Muscle layer of duodenum (tissue), 2 donors: ENCODE results near the gene MYPOP.
"Not testable (repeated sequence)": the region's sequence is repeated elsewhere in the genome, so short reads cannot be mapped to it uniquely, and the experiment has no call there.

Experiments used
- H3K27ac ChIP-seq: one replicate; pipeline ENCODE4 v1.7.0; 2013; ENCODE audit warnings: mild to moderate bottlenecking, low read length
- H3K27me3 ChIP-seq: one replicate; pipeline ENCODE4 v1.7.0; 2013; ENCODE audit warnings: low read depth, mild to moderate bottlenecking, control low read depth, low read length
- H3K36me3 ChIP-seq, 2 donors: one replicate each; pipeline ENCODE4 v1.7.0; 2013; ENCODE audit warnings: low read length in 2 of 2, control low read depth in 1 of 2, mild to moderate bottlenecking in 1 of 2; ENCODE audit not compliant: insufficient read depth in 2 of 2, control insufficient read depth in 1 of 2
- H3K4me1 ChIP-seq, 2 donors: one replicate each; pipeline ENCODE4 v1.7.0; 2013; ENCODE audit warnings: low read length in 2 of 2, mild to moderate bottlenecking in 2 of 2, control low read depth in 1 of 2, moderate library complexity in 1 of 2; ENCODE audit not compliant: insufficient read depth in 2 of 2, control insufficient read depth in 1 of 2
- H3K4me3 ChIP-seq, 2 donors: one replicate each; pipeline ENCODE4 v1.7.0; 2013; ENCODE audit warnings: low read length in 2 of 2, low read depth in 1 of 2, mild to moderate bottlenecking in 1 of 2
- H3K9me3 ChIP-seq, 2 donors: one replicate each; pipeline ENCODE4 v1.7.0; 2013; ENCODE audit warnings: low read length in 2 of 2, control low read depth in 1 of 2, mild to moderate bottlenecking in 1 of 2; ENCODE audit not compliant: control insufficient read depth in 1 of 2
- donor health status: healthy.

The MYPOP gene

DNA sequence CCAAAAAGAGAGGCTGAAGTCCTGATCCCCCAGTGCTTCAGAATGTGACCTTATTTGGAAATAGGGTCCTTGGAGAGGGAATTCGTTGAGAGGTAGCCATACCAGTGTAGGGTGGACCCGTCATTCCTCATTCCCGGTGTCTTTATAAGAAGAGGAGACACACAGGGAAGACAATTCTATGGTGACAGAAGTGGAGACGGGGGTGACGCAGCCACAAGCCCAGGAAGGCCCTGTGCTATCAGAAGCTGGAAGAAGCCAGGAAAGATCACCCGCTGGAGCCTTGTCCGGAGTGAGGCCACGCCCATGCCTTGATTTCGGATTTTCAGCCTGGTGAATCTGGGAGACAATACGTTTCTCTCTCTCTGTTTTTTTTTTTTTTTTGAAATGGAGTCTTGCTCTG lies 2.6 kb upstream of the MYPOP start:
- Histone ChIP-seq H3K27ac (no peak overlapping the region), H3K9me3 (no peaks in the 10 kb centered on the region), H3K4me1 (peaks cover 0 to 25% of the 10 kb centered on the region in 2 donors), H3K36me3 (no peaks in the 10 kb centered on the region), H3K4me3 (no peak overlapping the region), H3K27me3 (no peaks in the 10 kb centered on the region)

DNA sequence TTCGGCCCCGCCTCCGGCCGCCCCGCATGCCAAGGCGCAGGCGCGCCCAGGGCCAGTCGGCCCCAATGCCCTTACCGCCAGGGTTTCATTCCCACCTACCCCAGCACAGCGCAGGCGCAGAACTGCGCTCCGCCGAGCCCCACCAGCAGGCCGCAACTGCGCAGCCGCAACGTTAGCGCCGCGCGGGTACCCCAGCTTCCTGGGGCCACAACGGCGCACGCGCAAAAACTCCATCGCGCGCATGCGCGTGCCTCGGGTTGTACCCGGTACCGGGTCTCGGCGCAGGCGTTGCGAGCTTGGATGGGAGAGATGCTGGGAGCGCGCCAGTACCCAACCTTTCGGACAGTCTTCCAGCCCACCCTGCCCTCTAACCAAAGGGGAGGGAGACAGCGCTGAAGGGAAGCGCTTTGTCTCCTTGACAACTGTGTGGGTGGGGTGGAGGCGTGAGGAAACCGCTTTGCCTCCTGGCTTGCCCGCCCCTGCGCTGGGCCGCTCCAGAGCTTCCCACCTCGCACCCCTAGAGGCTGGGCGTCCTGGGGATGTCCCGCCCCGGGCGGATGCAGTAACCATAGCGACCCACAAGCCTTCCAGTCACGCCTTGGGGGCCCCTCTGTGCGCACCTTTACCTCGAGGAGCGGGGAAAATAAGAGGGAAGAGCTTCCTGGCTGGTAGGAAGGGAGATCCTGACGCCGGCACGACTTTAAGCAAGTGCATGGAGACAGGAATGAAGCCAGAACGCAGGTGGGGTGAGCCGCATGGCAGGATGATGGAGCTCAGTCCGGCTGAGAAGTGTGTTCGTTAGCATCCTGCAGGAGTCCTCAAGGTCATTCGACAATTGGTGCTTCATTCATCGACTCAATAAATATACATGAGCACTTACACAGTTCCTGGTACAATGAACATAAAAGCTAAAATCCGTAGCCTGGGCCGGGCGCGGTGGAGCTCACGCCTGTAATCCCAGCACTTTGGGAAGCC lies 525 bp upstream of the MYPOP start:
- no peaks in the 10 kb centered on the region for H3K9me3 ChIP-seq
- peaks cover 4 to 14% of the 10 kb centered on the region in 2 donors for H3K36me3 ChIP-seq
- no peaks in the 10 kb centered on the region for H3K27me3 ChIP-seq
- H3K4me1 ChIP-seq = peaks cover 0 to 25% of the 10 kb centered on the region in 2 donors
- peak overlapping the region; percentile 80 to 94 for H3K4me3 ChIP-seq
- H3K27ac ChIP-seq = peak overlapping the region; percentile 56

DNA sequence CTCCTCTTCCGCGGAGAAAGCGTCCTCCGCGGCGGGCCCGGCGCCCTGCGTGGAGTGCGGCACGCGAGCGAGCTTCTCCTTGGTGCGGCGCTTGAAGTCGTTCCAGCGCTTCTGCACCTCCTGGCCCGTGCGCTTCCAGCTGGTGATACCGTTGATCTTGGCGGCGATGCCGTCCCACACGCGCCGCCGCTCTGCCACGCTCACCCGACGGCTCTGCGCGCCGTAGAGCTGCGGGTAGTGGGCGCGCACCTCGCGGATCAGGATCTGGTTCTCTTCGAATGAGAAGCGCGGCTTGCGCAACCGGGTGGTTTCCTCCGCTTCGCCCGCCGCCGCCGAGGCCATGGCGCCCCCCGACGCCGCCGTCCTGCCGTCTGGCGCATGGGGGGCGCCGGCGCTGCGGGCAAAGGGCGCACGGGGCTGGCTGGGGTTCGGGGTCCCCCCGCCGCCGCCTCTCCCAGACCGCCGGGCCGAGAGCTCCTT lies 941 bp downstream of the MYPOP start:
- Histone ChIP-seq H3K9me3 (no peaks in the 10 kb centered on the region), H3K27ac (no peak overlapping the region), H3K27me3 (no peaks in the 10 kb centered on the region), H3K36me3 (peaks cover 4 to 18% of the 10 kb centered on the region in 2 donors), H3K4me3 (peak overlapping the region in 1 of 2 donors; percentile 94), H3K4me1 (peaks cover 0 to 25% of the 10 kb centered on the region in 2 donors)

DNA sequence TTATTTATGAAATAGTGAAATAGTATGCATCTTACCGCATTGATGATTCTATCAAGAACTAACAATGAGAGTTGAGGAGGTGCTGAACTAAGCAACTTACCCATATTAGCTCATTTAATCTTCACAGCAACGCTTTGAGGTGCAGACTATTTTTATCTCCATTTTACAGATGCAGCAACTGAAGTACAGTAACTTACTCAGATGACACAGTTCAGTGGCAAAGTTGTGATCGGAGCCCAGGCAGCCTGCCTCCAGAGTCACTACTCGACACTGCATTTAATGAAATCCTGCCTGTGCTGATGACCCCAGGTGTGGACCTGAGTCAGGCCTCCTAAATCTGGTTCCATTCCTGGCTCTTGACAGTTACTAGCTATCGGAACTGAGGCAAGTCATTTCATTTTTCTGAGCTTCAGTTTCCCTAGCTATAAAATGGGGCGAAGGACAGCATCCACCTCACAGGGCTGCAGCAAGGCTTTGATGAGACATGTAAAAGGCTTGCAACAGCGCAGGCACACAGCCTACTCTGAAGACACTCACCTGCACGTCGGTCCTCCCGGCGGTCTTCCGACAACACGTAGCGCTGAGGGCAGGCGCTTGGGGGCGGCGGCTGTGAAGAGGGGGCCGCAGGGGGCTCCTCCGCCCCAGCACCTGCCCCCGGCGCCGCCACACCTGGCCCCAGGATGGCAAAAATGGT lies 1.5 kb downstream of the MYPOP start:
- H3K27ac ChIP-seq = no peak overlapping the region
- peak overlapping the region in 1 of 2 donors; percentile 94 for H3K4me3 ChIP-seq
- peaks cover 0 to 25% of the 10 kb centered on the region in 2 donors for H3K4me1 ChIP-seq
- H3K36me3 ChIP-seq = peaks cover 4 to 18% of the 10 kb centered on the region in 2 donors
- no peaks in the 10 kb centered on the region for H3K9me3 ChIP-seq
- H3K27me3 ChIP-seq = no peaks in the 10 kb centered on the region

DNA sequence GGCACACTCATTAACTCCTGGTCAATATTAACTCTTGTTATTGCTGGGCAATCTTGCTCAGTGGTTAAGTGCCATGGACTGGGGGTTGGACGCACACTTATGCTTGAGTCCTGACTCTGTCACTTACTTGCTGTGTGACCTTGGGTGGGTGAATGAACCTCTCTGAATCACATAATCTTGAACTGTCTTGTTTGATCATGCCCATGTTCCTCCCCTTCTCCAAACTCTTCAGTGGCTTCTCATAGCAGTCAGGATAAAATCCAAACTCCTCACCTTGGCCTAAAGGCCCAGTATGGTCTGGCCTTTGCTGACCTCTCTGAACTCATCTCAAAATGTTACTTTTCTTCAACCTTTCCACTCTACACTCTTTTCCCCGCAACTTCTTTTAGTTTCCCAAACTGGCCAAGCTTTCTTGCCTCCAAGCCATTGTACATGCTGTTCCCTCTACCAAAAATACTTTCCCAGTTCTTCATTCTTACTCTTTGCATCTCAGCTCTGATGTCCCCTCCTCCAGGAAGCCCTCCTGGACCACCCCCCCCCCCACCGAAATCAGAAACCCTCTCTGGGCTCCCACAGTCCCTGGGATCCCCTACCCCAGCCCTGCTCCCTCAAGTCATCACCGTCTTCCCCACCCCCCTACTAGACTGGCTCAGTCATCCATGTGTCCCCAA lies 2.4 kb downstream of the MYPOP start:
- no peak overlapping the region for H3K27ac ChIP-seq
- no peaks in the 10 kb centered on the region for H3K27me3 ChIP-seq

DNA sequence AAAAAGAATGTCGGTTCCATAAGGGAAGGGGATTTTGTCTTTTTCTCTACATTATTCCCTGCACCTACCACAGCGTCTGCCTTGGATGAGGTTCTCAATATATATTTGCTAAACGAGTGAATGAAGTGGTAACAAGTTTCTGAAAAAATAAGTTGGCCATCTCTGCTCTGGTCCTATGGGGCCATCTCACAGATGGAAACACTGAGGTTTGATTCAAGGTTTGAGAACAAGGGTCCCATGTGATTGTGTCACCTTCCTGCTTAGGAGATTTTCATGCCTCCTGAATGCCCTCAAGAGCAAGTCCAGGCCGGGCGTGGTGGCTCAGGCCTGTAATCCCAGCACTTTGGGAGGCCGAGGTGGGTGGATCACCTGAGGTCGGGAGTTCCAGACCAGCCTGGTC lies 3.2 kb downstream of the MYPOP start:
- Histone ChIP-seq H3K4me1 (peaks cover 0 to 25% of the 10 kb centered on the region in 2 donors), H3K4me3 (no peak overlapping the region), H3K9me3 (no peaks in the 10 kb centered on the region), H3K27me3 (no peaks in the 10 kb centered on the region), H3K27ac (no peak overlapping the region), H3K36me3 (peaks cover 4 to 28% of the 10 kb centered on the region in 2 donors)

More for the DNA sequence above, 2.4 kb downstream of the MYPOP start:
- peaks cover 4 to 25% of the 10 kb centered on the region in 2 donors for H3K36me3 ChIP-seq
- peaks cover 0 to 25% of the 10 kb centered on the region in 2 donors for H3K4me1 ChIP-seq
- H3K4me3 ChIP-seq = no peak overlapping the region
- H3K9me3 ChIP-seq = no peaks in the 10 kb centered on the region

DNA sequence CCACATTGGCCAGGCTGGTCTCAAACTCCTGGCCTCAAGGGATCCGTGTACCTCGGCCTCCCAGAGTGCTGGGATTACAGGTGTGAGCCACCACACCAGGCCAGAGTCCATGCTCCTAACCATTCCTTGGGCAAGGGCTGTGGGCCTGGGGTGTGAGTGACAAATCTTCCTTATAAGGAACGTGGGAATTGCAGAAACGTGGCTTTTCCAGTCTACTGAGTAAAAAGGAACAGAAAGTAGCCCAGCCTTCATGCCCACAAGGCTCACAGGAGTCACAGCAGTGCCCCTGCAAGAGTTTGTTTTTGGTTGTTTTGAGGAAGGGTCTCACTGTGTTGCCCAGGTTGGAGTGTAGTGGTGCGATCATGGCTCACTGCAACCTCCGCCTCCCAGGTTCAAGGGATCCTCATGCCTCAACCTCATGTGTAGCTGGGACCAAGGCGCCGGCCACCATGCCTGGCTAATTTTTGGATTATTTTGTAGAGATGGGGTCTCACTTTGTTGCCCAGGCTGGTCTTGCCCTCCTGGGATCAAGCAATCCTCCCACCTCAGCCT lies 5.1 kb downstream of the MYPOP start:
- peaks cover 0 to 19% of the 10 kb centered on the region in 2 donors for H3K4me1 ChIP-seq
- H3K4me3 ChIP-seq = no peak overlapping the region
- no peak overlapping the region for H3K27ac ChIP-seq
- no peaks in the 10 kb centered on the region for H3K9me3 ChIP-seq
- peaks cover 4 to 28% of the 10 kb centered on the region in 2 donors for H3K36me3 ChIP-seq
- no peaks in the 10 kb centered on the region for H3K27me3 ChIP-seq

DNA sequence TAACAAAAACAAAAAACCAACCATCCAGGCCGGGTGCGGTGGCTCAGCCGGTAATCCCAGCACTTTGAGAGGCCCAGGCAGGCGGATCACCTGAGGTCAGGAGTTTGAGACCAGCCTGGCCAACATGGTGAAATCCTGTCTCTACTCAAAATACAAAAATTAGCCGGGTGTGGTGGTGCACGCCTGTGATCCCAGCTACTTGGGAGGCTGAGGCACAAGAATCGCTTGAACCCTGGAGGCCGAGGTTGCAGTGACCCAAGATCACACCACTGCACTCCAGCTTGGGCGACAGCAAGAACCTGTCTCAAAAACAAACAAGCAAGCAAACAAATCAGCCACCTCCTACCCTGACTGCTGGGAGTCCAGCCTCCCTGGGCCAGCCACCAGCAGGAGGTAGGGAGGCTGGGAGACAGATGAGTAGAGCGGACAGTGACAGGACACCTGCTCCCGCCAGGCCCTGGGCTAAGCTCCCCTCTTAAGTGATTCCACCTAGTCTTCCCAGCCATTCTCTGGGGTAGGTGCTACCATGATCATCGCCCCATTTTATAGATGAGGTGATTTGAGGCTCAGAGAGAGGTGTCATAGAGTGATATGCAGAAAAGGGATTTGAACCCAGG lies 6.3 kb downstream of the MYPOP start:
- not testable (repeated sequence) for H3K27ac ChIP-seq, H3K4me3 ChIP-seq, H3K27me3 ChIP-seq, H3K9me3 ChIP-seq
- H3K4me1 ChIP-seq = peaks cover 0 to 11% of the 10 kb centered on the region in 2 donors
- peaks cover 4 to 28% of the 10 kb centered on the region in 2 donors for H3K36me3 ChIP-seq

DNA sequence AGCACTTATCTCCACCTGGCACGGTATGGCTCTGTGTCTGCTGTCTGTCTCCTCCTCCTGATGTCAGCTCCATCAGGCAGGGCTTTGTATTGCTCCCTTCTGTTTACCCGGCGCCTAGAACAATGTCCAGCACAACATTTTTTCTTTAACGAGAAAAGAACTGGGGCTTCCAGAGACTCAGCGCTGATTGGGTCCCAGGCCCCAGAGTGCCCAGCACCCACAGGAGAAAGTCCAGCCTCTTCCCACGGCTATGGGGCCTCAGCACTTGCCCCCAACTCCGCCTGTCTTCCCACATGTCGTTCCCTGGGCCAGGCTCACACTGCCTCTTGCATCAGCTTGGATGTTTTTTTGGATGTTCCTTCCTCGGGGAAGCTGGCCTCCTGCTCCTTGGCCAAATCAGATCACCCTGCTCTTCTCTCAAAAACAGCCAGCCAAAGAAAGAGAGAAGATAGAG lies 6.9 kb downstream of the MYPOP start:
- H3K4me3 ChIP-seq = no peak overlapping the region
- H3K9me3 ChIP-seq = no peaks in the 10 kb centered on the region
- no peaks in the 10 kb centered on the region for H3K27me3 ChIP-seq
- H3K36me3 ChIP-seq = peaks cover 4 to 28% of the 10 kb centered on the region in 2 donors
- peaks cover 0 to 5% of the 10 kb centered on the region in 2 donors for H3K4me1 ChIP-seq
- H3K27ac ChIP-seq = no peak overlapping the region

DNA sequence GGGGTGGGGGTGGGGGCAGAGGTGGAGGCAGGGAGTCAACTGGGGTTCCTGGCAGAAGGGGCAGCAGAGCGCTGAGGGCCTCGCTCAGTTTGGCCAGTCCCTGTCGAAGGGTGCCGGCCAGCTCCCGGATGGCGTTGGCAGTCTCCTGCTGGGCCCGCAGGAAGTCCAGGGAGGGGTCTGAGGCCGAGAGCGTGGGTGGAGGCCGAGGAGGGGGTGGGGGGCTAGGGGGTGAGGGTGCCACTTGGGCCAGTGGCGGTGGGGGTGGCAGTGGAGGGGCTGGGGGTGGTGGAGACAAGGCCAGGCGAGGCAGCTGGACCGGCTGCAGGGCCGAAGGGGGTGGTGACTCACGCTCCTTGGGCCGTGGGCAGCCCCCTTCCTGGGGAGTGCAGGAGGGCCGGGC lies 11.5 kb downstream of the MYPOP start:
- no peak overlapping the region for H3K4me3 ChIP-seq
- H3K9me3 ChIP-seq = no peaks in the 10 kb centered on the region
- H3K27me3 ChIP-seq = no peaks in the 10 kb centered on the region
- H3K4me1 ChIP-seq = peaks cover 0 to 3% of the 10 kb centered on the region in 2 donors
- peaks cover 0 to 15% of the 10 kb centered on the region in 2 donors for H3K36me3 ChIP-seq
- H3K27ac ChIP-seq = no peak overlapping the region
